GM12878 (cell line): Measurements from ENCODE around the gene GAPDHS. TPM values are rescaled to one million over a fixed set of nuclear protein-coding genes. Genes with fewer than 3 reads are reported as not detected.
A peak's percentile ranks its signal among the peaks of the same experiment; 100 is the strongest.

ENCODE experiments used
- ATAC-seq: fragments of 200-7000 bp; cut with Tn5 transposase; 3 replicates; pipeline ENCODE4 v1.9.1; 2020; ENCODE audit warnings: mild to moderate bottlenecking, moderate library complexity
- BruUV-seq: library from RNA; stranded (reverse); fragments of 400-500 nt; replicated peaks from 2 replicates; lab custom pipeline; 2021; lab: Mats Ljungman, UMichigan
- CTCF ChIA-PET: fragments of 300-600 bp; sonication (Branson Sonifier 250); formaldehyde crosslinking; extraction: SDS; loops from one replicate; lab custom pipeline; 2021; ENCODE audit warnings: inconsistent platforms; lab: Yijun Ruan, JAX
- POLR2A ChIA-PET: fragments of 350-600 bp; formaldehyde crosslinking; extraction: SDS; loops from one replicate; lab custom pipeline; 2021; ENCODE audit warnings: inconsistent platforms; lab: Charles Lee
- RAD21 ChIA-PET: fragments of 300-600 bp; sonication (Branson Sonifier 250); formaldehyde crosslinking; loops from one replicate; lab custom pipeline; 2023; ENCODE audit warnings: antibody characterized with exemption; ENCODE audit not compliant: unreplicated experiment; lab: Charles Lee
- SMC1A ChIA-PET: fragments of 300-600 bp; sonication (Branson Sonifier 250); formaldehyde crosslinking; loops from one replicate; lab custom pipeline; 2023; ENCODE audit not compliant: unreplicated experiment, uncharacterized antibody; lab: Charles Lee
- DNase-seq: peaks from one replicate; pipeline ENCODE4 v3.0.0-alpha.2; 2011; ENCODE audit warnings: low read depth, low spot score
- FAIRE-seq: peaks from 3 replicates; lab custom pipeline; 2011; peaks lifted over from hg19 to GRCh38; lab: Jason Lieb, UNC
- H2AFZ ChIP-seq: 2 replicates; pipeline ENCODE4 v1.6.0; 2011; ENCODE audit warnings: low read depth, low read length, control low read depth; ENCODE audit not compliant: control insufficient read depth
- H3K27ac ChIP-seq: 2 replicates; pipeline ENCODE4 v1.5.1; 2011; ENCODE audit warnings: control low read depth; ENCODE audit not compliant: control insufficient read depth, insufficient read depth
- H3K27me3 ChIP-seq, 2 experiments: replicated peaks in 1 of 2; 2 replicates each; pipeline versions ENCODE4 v1.6.0 to v1.6.1; 2011; ENCODE audit warnings: low read length in 1 of 2; ENCODE audit not compliant: control insufficient read depth in 2 of 2, insufficient read depth in 2 of 2
- H3K36me3 ChIP-seq, 2 experiments: 2 replicates each; pipeline ENCODE4 v1.5.1; 2011; ENCODE audit warnings: low read length in 1 of 2; ENCODE audit not compliant: control insufficient read depth in 2 of 2, insufficient read depth in 2 of 2
- H3K4me1 ChIP-seq: 2 replicates; pipeline ENCODE4 v1.6.1; 2011; ENCODE audit warnings: mild to moderate bottlenecking, low read length, moderate library complexity, mixed read lengths; ENCODE audit not compliant: control insufficient read depth, insufficient read depth
- H3K4me2 ChIP-seq: 2 replicates; pipeline ENCODE4 v1.6.0; 2011; ENCODE audit warnings: control low read depth; ENCODE audit not compliant: control insufficient read depth, insufficient read depth
- H3K4me3 ChIP-seq: fragments of 200-600 bp; sonication (generic); 2 replicates; pipeline ENCODE4 v1.5.1; 2016
- H3K79me2 ChIP-seq: 2 replicates; pipeline ENCODE4 v1.6.0; 2011; ENCODE audit warnings: low read length; ENCODE audit not compliant: control insufficient read depth, insufficient read depth
- H3K9ac ChIP-seq: 2 replicates; pipeline ENCODE4 v1.8.0; 2011; ENCODE audit warnings: low read length, control low read depth, mixed read lengths; ENCODE audit not compliant: control insufficient read depth, insufficient read depth
- H3K9me3 ChIP-seq: replicated peaks from 3 replicates; pipeline ENCODE4 v1.5.1; 2011; ENCODE audit warnings: mild to moderate bottlenecking, low read length; ENCODE audit not compliant: control insufficient read depth, insufficient read depth
- H4K20me1 ChIP-seq: 2 replicates; pipeline ENCODE4 v1.6.0; 2011; ENCODE audit not compliant: control insufficient read depth, insufficient read depth
- ASH2L ChIP-seq: fragments of 300-600, 200-600 bp; sonication (generic); IDR thresholded peaks from 2 replicates; pipeline ENCODE4 v1.6.1; 2017; ENCODE audit warnings: low read depth, mild to moderate bottlenecking, borderline replicate concordance
- ATF2 ChIP-seq: IDR thresholded peaks from 2 replicates; pipeline ENCODE4 v1.6.1; 2012; ENCODE audit warnings: low read length, inconsistent platforms
- HCFC1 ChIP-seq: fragments of 150-350 bp; IDR thresholded peaks from 2 replicates; pipeline ENCODE4 v1.6.1; 2014; ENCODE audit warnings: low read length
- MEF2B ChIP-seq: fragments of 450-650 bp; IDR thresholded peaks from 2 replicates; pipeline ENCODE4 v1.6.1; 2018; ENCODE audit warnings: mild to moderate bottlenecking, moderate library complexity; ENCODE audit not compliant: partially characterized antibody, poor library complexity, severe bottlenecking
- MTA3 ChIP-seq: IDR thresholded peaks from 2 replicates; pipeline ENCODE4 v1.6.1; 2012; ENCODE audit warnings: low read length, inconsistent platforms, borderline replicate concordance
- MXI1 ChIP-seq: fragments of 150-350 bp; IDR thresholded peaks from 2 replicates; pipeline ENCODE4 v1.6.1; 2011; ENCODE audit warnings: low read depth, mild to moderate bottlenecking, inconsistent platforms, low read length, improper control_type of control experiment
- NFXL1 ChIP-seq: fragments of 450-650 bp; IDR thresholded peaks from 2 replicates; pipeline ENCODE4 v1.6.1; 2017; ENCODE audit warnings: antibody characterized with exemption, mild to moderate bottlenecking, borderline replicate concordance
- NR2C2 ChIP-seq: IDR thresholded peaks from 2 replicates; pipeline ENCODE4 v1.6.1; 2011; ENCODE audit warnings: borderline replicate concordance, low read depth; ENCODE audit not compliant: control insufficient read depth, insufficient read length
- POLR2A ChIP-seq: IDR thresholded peaks from 2 replicates; pipeline ENCODE4 v1.6.1; 2011; ENCODE audit warnings: low read depth, mild to moderate bottlenecking, low read length
- SIX5 ChIP-seq: IDR thresholded peaks from 2 replicates; pipeline ENCODE4 v1.6.1; 2011; ENCODE audit warnings: mild to moderate bottlenecking, low read depth, low read length, moderate library complexity; ENCODE audit not compliant: severe bottlenecking
- SKIL ChIP-seq: fragments of 450-650 bp; IDR thresholded peaks from 2 replicates; pipeline ENCODE4 v1.6.1; 2017; ENCODE audit warnings: mild to moderate bottlenecking, low read depth, inconsistent platforms; ENCODE audit not compliant: poor library complexity, severe bottlenecking
- SP1 ChIP-seq: IDR thresholded peaks from one replicate; pipeline ENCODE4 v1.6.1; 2011; ENCODE audit warnings: low read depth, low read length
- TCF7 ChIP-seq: IDR thresholded peaks from 2 replicates; pipeline ENCODE4 v1.6.1; 2014; ENCODE audit warnings: antibody characterized with exemption, borderline replicate concordance
- ZBTB33 ChIP-seq: fragments of 450-650 bp; IDR thresholded peaks from 2 replicates; pipeline ENCODE4 v1.6.1; 2017; ENCODE audit warnings: mild to moderate bottlenecking
- ZSCAN29 ChIP-seq: fragments of 450-650 bp; IDR thresholded peaks from 2 replicates; pipeline ENCODE4 v1.6.1; 2017; ENCODE audit warnings: mild to moderate bottlenecking, moderate library complexity
- WGBS: methylation state at CpG from one replicate; pipeline ENCODE4 v1.1.6; 2016; ENCODE audit warnings: low lambda C conversion rate; ENCODE audit not compliant: insufficient replicate concordance, insufficient coverage; ENCODE audit errors: missing lambda C conversion rate; 5-methylcytosine and 5-hydroxymethylcytosine counted together
- in situ Hi-C: fragments of 300-500 bp; cut with MboI; formaldehyde crosslinking; loops from 9 replicates; pipeline ENCODE4 v1.14.3; 2018; ENCODE audit warnings: mixed read lengths
- intact Hi-C: fragments of 100-400 bp; cut with micrococcal nuclease; formaldehyde crosslinking; loops from one replicate; pipeline ENCODE4 v1.14.2; 2022; ENCODE audit not compliant: unreplicated experiment
- polyA plus RNA-seq, 11 experiments: library from polyadenylated mRNA; depleted of rRNA in 4 of 11; unstranded in 6 of 11; stranded (reverse) in 5 of 11; fragments of >200 nt; fragmentation: Nextera tagmentation in 4 of 11; fragmentation: Illumina TruSeq in 1 of 11; extraction: Ambion mirVana in 4 of 11; extraction: Trizol in 1 of 11; gene quantifications; 1 replicate in 1 of 11; 2 replicates in 10 of 11; pipeline versions ENCODE4 v1.2.1 to v1.2.3, GENCODE V29; 2011 to 2016; ENCODE audit warnings: inconsistent platforms in 2 of 11, missing spikeins in 2 of 11, low read depth in 1 of 11
- total RNA-seq, 4 experiments: library from RNA; depleted of rRNA in 3 of 4; stranded (reverse); fragments of >200 nt in 3 of 4; fragmentation: Illumina TruSeq in 1 of 4; extraction: Trizol in 1 of 4; gene quantifications; 2 replicates each; pipeline versions ENCODE4 v1.2.1 to v1.2.3, GENCODE V29; 2013 to 2021

Gene GAPDHS
- total and polyA plus RNA-seq, 10 of the 15 experiments (the other 5 are each of a cell fraction or from before 2014, with no cell fraction given) = 0.08 TPM; not detected in 9

- Histone ChIP-seq H3K4me1 (peaks cover 8% of the 10 kb centered on the region), H3K9me3 (no peaks in the 10 kb centered on the region), H3K36me3 (no peaks in the 10 kb centered on the region), H2AFZ (no peak overlapping the region; the same call in 1 of the 2 replicates), H3K27me3 (no peaks in the 10 kb centered on the region; a peak in 1 of 4 replicates), H3K4me2 (peak overlapping the region; percentile 91; the same call in 1 of the 2 replicates), H3K4me3 (no peak overlapping the region), H3K79me2 (no peaks in the 10 kb centered on the region), H4K20me1 (no peaks in the 10 kb centered on the region), H3K9ac (no peak overlapping the region), H3K27ac (no peak overlapping the region)
- DNase-seq (no peak), ATAC-seq (no peak), FAIRE-seq (no peak)
- in situ Hi-C loops = no loop called here
- WGBS = 36% methylated on average over 15 of the region's 15 CpGs
- ChIA-PET CTCF (interaction anchor here (0.7 to 6.3 kb wide), 39 partner anchors 10 to 368 kb away, joined by 3 to 87 read pairs (median 5); partner anchors contain the start of genes COX6B1, ETV2, FXYD7 and HAUS5), RAD21 (interaction anchor here (0.8 to 4.8 kb wide), 19 partner anchors 15 to 443 kb away, joined by 3 to 24 read pairs (median 3); partner anchors contain the start of genes COX6B1, HAUS5 and LIN37), SMC1A (interaction anchor here (0.7 to 5.7 kb wide), 11 partner anchors 15 to 163 kb away, joined by 3 to 35 read pairs (median 5); partner anchors contain the start of genes FFAR1, FFAR2 and HAUS5), POLR2A (interaction anchor here (0.6 to 2.6 kb wide), 7 partner anchors 24 to 138 kb away, joined by 3 to 14 read pairs (median 5); partner anchors contain the start of genes COX6B1 and HAUS5)
- no TSS peak for BruUV-seq
- intact Hi-C loops = loop anchor here (1.0 to 2.0 kb wide), 2 partner anchors 34 to 82 kb away; partner anchors contain the start of gene TMEM147
- TF ChIP-seq ZBTB33 = no peak
- no peak for TF ChIP-seq MTA3
- no peak for TF ChIP-seq HCFC1
- no peak for TF ChIP-seq TCF7
- TF ChIP-seq NR2C2 = no peak
- no peak for TF ChIP-seq POLR2A
- no peak for TF ChIP-seq NFXL1
- TF ChIP-seq ATF2 = no peak
- TF ChIP-seq MEF2B = no peak
- TF ChIP-seq SP1 = no peak
- no peak for TF ChIP-seq MXI1
- no peak for TF ChIP-seq SKIL
- TF ChIP-seq ASH2L = no peak
- no peak for TF ChIP-seq ZSCAN29
- no peak for TF ChIP-seq SIX5
These were observed 22.7 kb upstream of the GAPDHS start for GRCh38 chr19:35510626-35510964.
